Fibroblast of upper back skin (primary cell): ENCODE measurements around the gene ADARB2.

Experiments used
- DNase-seq: peaks from one replicate; pipeline ENCODE4 v3.0.0-alpha.2; 2013

ADARB2 gene

DNA sequence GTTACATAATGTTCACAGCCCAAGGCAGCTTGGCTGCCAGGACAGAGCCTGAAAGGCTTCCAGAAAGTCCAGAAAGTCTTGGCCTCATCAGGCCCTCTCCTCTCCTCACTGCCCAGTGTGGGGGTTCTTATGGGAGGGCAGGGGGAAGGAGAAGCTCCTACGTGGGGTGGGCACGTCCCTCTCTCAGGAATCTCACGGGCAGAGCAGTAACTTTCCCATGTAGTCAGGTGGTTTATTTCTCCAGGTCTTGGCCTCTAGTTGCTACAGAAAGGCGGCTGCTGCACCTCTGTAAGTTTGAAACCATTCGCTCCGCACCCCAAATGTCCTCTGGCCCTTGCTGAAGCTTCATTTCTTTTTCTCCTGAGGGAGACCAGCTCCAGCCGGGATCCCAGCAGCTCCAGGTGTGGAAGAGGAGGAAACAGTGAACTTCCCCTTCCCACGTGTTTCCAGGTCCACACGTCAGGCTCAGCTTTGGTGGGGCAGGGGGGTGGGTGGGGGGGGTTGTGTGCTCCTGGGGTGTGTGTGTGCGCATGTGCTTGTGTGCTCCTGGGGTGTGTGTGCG lies 360.9 kb downstream of the ADARB2 start:
- no peak for DNase-seq

DNA sequence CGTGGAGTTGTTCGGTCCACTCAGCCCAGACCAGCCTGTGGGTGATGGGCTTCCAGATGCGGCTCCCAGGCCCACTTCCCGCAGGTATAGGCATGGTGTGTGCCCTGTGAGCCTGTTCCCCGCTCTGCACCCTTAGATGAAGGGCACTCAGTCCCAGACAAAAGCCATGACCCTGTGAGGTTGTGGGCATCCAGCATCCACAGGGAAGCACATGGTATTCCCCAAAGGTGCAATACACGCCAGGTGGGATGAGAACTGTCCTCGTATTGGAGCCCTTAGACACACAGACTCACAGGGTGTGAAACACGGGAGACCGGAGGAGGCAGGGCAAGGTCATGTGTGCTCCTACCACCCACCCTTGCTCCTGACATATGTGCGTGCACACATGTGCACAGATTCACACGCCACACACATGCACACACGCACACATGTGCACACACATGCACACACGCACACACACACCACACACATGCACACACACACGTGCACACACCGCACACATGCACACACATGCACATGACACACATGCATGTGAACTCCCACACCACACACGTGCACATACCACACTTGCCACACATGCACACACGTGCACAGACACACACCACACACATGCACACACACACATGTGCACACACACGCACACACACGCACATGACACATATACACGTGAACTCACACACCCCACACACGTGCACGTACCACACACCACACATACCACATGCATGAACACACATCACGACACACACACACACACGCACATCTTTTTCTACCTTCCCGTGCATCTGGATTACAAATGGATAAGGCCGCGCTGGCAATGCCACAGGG lies 361.8 kb downstream of the ADARB2 start:
- DNase-seq, result no peak

DNA sequence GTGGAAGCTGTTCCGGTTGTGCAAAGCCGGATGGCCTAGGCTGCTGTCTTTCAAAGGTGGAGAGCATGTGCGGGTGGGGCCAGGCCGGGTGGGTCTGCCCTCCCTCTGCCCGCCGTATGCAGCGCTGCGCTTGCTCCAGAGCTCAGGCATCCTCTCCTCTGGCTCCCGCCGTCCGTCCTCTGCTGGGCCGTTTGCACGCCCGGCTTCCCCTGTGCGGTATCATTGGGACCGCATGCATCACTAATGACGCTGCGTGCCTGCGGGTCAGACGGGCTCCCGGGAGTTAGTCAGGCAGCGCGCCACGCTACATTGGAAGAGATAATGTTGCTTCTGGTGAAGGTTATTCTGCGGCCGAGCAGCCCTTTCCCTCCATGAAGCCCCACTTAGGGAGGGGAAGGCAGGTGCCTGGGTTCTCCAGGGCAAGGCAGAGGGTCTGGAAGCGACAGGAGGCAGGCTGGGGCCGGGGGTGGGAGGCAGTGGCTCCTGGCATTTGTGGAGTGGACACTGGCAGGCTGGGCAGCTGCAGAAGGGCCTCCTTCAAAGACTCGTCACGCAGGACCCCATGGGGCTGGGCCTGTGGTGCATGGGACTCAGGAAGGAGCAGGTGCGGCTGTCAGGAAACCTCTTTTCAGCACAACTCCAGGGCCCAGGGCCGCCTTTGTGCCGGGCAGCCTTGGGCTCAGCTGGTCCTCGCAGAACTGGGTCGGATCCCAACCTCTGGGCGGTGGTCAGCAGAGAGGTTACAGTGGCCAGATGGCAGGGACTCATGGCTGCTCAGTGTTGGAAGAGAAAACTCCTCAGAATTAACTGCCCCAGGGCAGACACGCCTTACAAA lies 362.6 kb downstream of the ADARB2 start:
- DNase-seq, result no peak

DNA sequence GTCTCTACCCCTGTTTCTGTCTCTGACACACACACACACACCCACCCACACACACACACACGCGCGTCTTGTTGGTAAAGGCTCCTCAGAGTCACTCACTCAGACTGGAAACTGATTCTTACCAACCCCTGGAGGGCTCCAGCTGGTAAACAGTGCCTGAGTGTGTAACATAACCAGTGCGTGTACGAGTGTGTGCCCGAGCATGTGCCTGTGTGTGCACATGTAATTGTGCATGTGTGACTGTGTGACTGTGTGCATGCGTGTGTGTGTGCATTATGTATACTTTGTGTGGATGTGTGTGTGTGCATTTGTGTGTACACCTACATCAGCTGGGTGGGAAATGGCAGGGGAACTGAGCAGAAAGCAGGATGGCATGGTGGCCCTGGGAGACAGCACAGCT lies 364.0 kb downstream of the ADARB2 start:
- DNase-seq, result no peak

DNA sequence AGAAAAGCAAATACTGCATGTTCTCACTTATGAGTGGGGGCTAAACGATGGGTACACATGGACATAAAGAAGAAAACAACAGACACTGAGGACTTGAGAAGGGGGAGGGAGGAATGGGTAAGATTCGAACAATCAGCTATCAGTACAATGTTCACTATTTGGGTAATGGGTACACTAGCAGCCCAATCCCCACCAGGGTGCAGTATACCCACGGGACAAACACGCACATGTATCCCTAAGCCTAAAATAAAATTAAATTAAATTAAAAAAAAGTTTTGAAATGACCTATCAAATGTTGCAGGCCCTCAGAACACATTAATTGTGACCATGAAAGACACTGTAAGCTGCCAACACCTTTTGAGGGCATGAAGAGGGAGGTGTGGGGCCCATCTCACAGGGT lies 365.1 kb downstream of the ADARB2 start:
- DNase-seq, result no peak

DNA sequence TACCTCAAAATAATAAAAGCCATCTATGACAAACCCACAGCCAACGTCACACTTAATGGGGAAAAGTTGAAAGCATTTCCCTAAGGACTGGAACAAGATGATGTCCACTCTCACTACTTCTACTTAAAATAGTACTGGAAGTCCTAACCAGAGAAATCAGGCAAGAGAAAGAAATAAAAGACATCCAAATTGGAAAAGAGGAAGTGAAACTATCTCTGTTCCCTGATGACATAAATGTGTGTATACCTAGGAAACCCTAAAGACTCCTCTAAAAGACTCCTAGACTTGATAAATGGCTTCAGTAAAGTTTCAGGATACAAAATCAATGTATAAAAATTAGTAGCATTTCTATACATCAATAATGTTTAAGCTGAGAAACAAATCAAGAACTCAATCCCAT lies 367.0 kb downstream of the ADARB2 start:
- DNase-seq, result no peak

DNA sequence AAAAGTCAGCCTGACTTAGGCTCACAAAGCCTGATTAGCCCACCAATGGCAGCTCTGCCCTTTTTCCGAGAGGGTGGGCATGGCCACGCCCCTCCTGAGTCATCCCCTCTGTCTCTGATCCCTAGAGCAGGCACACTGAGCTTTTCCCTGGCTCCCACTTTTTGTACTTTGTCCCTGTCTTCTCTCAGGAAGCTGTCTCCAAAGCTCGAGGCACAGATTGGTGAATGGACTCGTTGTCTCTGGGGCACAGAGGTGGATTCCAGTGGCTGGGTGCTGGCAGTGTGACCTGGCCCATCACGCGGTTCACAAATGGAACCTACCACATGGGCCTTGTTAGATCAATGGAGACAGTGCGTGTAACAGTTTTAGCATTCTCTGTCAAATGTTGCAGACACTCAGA lies 367.7 kb downstream of the ADARB2 start:
- no peak for DNase-seq

DNA sequence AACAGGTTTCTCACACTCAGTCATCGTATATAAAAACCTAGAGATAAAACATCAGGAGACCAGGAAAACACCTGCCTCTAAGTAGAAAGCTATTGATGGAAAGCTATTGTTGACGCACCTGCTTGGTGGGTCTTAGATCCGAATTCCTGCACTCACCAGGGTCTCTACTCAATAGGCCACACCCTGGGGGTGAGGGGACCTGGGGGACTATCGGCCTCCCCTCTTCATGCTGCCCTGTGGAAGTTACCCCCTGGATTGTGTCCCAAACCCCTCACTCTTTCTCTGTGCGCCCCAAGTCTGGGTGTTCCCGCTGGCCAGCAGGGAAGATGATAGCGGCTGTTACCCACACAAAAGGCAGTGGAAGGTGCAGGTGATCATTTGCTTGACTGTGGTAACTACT lies 368.1 kb downstream of the ADARB2 start:
- DNase-seq, result no peak

DNA sequence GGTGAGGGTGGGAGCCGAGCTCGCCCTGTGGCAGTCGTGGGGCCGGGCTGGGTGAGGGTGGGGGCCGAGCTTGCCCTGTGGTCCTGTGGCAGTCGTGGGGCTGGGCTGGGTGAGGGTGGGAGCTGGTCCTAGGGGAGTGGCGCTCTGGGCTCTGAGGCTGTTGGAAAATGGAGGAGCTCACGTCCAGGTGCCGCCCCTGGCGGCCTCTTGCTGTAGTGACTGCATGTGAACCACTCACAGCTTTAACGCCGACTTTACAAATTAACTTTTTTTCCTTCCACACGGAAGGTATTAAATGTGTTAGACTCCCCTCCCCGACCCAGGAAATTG lies 368.5 kb downstream of the ADARB2 start:
- DNase-seq, result peak; percentile 24

DNA sequence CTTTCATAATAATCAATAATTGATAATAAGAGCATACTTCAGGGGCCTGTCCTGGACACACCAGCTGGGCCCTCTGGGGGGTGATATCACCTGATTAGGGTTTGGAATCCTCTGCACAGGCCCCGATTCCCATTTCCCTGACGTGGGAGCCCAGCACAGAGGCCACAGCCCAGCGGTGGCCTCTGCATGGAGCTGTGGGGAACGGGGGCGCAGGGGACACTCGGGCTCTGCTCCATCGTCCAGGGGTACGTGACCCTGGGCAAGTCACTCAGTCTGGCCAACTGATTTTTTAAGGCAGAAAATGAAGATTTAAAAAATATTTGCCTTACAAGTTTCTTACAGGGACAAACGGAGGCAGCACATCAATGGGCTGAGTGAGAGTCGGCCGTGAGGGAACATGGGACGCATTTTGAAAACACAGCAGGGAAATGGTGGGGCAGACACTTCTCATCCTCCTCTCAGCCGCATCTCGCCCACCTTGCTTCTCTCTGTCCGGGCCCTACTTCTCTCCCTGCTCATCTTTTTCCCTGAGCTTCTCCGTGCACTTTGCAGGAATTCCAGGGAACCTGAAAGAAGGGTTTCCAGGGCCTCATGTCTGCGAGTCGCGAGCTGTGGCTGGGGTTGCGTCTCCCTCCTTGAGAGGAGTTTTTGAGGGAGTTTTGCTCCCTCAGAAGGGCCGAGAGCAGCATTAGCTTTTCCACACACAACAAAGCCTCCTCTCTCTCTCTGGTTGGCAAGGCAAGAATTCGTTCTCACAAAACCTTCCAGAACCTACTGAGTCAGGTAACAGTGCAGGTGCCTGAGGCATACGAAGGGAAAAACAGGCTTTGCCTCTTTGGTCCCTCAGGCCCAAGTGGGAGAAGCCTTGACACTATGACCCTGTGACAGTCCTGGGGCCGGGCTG lies 369.1 kb downstream of the ADARB2 start:
- DNase-seq, result no peak

DNA sequence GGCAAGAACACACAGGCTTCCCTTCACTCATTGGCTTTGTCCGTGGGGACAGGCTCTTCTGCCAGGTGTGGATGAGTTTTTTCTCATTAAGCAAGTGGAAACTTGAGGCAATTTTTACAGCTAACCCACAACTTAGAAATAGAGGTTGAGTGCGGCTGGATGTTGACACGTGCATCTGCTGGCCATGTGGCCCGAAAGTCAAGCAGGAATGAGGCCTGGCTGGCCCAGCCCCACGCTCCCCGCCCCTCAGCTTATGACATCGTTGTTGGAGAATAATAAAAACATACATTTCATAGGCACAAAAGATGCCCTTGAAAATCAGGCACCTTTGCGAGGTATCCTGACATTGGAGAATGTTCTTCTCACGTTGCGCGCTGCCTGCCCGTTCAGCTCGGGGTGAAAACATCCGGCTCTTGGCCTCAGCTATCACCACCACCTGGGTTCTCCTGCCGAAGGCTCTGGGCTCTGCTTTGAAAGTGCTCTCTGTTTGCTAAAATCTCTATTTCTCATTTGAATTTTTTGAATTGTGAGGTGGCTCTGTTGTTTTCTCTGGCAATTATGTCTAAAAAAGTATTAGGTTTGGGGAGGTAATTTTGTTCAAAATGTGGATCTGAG lies 370.4 kb downstream of the ADARB2 start:
- DNase-seq, result no peak

DNA sequence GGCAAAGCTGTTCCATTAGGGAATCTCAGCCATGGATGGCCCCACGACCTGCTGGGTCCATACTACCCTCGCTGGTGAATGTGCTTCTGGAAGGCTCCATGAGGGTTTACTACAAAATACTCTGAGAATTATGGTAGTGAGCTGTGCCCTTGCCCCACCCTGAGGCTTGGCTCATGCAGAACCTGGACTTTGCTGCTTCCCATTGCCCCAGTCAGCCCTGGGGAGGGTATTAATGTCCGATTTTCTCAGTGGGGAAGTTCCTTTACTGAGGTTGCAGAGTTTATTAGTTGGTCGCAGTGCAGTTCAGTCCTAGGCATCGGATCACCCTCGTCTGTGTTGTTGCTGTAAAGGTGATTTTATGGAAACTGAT lies 371.0 kb downstream of the ADARB2 start:
- DNase-seq, result no peak

DNA sequence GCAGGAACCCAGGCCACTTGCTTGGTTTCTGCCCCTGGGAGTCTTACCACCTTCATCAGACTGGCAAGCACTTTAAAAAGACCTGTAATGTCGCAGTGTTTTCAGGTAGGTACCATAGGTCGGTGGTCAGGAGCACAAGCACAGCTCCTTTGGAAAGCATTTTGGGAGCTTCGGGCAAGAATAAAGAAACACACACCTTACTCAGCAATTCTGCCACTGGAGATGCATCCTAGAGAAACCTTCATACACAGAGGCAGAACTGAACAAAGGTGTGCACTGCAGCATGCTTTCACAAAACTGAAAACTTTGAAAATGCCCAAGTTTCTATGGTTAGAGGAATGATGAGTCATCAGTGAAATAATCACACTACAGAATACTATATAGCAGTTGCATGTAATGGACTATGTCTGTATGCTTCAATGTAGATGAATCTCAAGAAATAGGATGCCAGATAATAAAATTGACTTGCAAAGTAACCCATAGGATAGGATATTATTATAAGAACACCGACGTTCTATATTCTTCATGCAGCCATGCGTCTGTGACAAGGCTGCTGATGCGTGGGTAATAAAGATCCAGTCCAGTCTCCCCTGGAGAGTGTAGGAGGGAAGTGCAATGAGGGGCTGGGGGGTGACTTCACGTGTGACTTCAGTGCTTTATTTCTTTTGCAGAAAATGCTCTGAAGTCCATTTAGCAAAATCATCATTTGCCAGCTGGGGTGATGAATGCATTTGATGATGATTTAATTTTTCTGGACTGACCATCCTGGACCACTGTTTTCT lies 371.6 kb downstream of the ADARB2 start:
- DNase-seq, result no peak

DNA sequence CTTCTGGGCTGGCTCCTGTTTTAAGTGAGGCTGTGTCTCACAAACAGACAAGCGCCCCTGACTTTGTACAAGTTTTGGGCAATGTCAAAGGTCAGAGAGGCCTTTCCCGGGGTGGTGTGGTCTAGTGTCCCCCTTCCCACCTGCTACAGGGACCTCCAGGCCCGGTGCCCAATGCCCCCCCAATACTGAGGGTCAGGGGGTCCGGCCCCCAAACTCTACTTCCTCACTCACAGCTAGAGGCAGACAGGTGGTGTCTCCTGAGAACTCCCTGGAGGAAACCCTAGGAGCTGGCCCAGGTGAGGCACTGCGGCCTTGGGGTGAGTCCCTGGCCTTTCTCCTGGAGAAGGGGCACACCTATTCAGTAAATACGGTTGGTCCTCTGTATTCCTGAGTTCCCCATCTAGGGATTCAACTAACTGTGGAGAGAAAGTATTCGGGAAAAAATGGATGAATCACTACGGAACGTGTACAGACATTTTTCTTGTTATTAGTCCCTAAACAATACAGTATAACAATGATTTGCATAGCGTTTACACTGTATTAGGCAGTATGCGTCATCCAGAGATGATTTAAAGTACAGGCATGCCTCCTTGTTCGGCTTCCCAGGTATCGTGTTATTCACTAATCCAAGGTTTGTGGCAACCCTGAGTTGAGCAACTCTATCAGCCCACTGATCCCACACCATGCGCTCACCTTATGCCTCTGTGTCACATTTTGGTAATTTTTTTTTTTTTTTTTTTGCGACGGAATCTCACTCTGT lies 373.0 kb downstream of the ADARB2 start:
- DNase-seq, result no peak

DNA sequence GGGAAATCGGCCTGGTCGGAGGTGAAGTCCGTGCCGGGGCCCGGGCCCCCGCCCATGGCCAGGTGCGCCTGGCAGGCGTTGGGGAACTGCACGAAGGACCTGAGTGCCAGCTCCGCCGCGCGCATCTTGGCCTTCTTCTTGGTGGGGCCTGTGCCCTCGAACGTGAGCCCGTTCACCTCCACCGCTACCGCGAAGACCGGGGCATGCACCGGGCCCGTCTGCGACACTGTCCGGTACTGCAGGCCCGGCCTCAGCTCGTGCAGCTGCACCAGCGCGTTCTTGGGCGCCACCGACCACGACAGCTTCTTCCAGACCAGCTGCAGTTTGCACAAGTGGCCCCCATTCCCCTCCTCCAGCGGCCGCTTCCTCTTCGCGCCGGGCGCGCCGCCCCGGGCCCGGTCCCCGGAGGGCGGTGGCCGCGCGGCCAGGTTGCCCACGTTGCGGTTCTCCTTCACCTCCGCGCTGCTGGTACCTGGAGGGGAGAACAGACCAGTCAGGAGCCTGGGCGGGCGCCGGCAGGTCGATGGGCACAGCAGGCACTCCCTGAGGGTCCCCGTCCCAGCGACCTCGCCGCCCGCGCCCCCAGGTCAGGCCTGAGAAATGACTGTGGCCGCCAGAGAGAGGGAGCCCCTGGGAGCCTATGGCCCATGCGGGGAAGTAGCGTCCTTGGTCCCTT lies 373.7 kb downstream of the ADARB2 start:
- DNase-seq, result no peak

DNA sequence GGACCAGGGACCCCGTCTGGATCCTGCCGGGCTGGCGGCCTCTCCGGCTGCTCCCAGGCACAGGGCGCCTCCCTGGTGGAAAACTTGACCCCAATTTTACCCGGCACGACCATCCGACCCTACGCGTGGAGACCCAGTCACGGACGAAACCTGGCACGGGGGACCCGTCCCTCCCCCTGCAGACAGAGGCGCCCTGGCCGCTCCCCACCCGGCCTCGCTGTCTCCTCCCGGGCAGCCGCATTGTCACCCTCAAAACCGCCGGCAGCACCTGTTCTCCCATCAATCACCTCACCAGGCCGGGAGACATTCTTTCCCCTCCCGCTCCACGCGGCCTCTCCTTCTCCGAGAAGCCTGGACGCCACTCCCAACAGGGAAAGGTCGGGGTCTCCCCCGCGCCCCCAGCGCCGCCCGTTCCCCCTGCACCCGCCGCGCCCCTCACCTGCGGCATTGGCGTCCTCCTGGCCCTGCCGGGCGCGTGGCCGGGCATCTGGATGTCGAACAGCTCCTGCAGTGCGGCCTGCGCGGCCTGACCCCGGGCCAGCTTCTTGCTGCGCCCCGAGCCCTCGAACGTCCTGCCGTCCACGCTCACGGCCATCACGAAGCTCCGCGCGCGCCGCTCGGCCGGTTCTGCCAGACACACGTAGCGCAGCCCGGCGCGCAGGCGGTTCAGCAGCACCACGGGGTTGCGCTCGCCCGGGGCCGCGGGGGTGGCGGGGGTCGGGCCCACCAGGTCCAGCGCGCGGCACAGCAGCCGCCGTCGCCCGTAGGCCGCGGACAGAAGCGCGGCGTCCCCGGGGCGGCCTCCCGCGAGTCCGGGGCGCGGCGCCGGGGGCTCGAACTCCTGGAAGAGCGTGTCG lies 374.5 kb downstream of the ADARB2 start:
- no peak for DNase-seq

DNA sequence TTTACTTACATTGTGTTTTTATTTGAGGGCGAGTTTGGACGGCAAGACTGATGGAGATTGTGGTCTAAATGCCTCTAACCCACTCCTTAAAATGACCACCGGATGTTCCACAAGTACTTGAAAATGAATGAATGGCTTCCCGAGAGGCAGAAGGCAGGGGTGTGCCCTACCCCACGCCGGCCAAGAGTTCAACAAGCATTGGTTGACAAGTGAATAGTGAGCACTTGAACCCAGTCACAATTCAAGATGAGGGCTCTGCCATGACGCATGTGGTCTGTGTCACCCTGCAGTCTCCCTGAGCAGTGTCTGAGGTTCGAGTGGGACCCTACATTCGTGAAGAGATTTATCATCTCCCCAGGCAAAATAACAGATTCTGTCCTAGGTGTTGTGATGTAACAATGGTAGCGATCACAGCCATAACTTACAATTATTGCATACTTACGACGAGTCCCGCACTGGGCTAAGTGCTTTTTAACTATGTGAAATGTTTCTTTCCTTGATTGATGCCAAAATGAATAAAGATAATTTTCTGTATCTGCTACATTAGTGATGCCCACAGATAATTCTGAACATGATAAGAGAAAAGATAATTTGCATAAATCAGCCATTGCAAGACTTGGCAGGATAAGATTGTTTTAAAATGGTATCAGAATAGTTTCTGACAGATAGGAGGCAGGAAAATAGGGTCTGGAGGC lies 375.8 kb downstream of the ADARB2 start:
- no peak for DNase-seq

DNA sequence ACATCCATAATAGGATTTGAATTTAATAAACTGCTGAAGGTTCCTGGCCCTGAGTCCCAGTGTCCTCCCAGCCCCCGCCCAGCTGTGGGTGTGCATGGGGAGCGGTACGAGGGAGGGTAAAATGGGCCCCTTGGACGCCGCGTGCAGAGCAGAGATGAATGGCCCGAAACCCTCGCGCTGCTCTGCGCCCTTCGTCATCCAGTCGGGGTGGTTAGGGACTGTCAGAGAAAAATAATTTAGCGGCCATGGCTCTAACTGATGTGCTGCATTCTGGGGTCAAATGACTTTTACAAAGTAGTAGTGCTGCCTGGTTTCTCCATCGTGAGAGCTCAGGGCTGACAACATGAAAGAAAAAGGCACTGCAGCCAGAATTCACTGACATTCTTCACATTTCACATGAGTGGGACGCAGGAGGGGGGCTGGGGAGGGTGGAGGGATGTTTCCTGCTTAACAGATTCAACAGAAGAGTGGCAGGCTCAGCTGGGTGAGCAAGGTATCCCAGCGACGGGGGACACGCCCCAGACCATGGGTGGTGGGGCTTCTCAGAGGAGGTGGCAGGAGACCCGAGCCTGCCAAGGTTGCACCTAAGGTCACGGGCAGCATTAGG lies 376.7 kb downstream of the ADARB2 start:
- peak; percentile 89 for DNase-seq
